DND-41 (cell line): ENCODE measurements around the gene RCAN2.

ENCODE experiments used
- ATAC-seq: fragments of 200-7000 bp; cut with Tn5 transposase; 3 replicates; pipeline ENCODE4 v1.9.1; 2021; ENCODE audit warnings: low read depth; ENCODE audit not compliant: insufficient read depth
- DNase-seq: peaks from one replicate; pipeline ENCODE4 v3.0.0-alpha.2; 2020
- H2AFZ ChIP-seq: 2 replicates; pipeline ENCODE4 v1.6.0; 2012; ENCODE audit warnings: low read depth, low read length
- H3K27ac ChIP-seq: 2 replicates; pipeline ENCODE4 v1.5.1; 2012; ENCODE audit warnings: low read length, inconsistent platforms
- H3K27me3 ChIP-seq: fragments of 200-600 bp; sonication (generic); 2 replicates; pipeline ENCODE4 v1.6.0; 2012; ENCODE audit warnings: low read length, mild to moderate bottlenecking, inconsistent platforms; ENCODE audit not compliant: insufficient read depth, poor library complexity
- H3K36me3 ChIP-seq: 2 replicates; pipeline ENCODE4 v1.5.1; 2012; ENCODE audit warnings: low read length, inconsistent platforms; ENCODE audit not compliant: insufficient read depth
- H3K4me1 ChIP-seq: 2 replicates; pipeline ENCODE4 v1.5.1; 2012; ENCODE audit warnings: mild to moderate bottlenecking, low read length; ENCODE audit not compliant: insufficient read depth
- H3K4me2 ChIP-seq: 2 replicates; pipeline ENCODE4 v1.6.0; 2012; ENCODE audit warnings: mild to moderate bottlenecking, moderate library complexity, low read length, inconsistent platforms; ENCODE audit not compliant: insufficient read depth
- H3K4me3 ChIP-seq, 2 experiments: fragments of 200-600 bp in 1 of 2; shearing (Covaris generic) in 1 of 2; 2 replicates each; pipeline ENCODE4 v1.5.1; 2012 to 2016; ENCODE audit warnings: inconsistent platforms in 2 of 2, low read length in 2 of 2, mild to moderate bottlenecking in 2 of 2, low read depth in 1 of 2, moderate library complexity in 1 of 2
- H3K79me2 ChIP-seq: 2 replicates; pipeline ENCODE4 v1.6.0; 2012; ENCODE audit warnings: low read length, inconsistent platforms; ENCODE audit not compliant: insufficient read depth
- H3K9ac ChIP-seq: 2 replicates; pipeline ENCODE4 v1.6.0; 2012; ENCODE audit warnings: low read depth, mild to moderate bottlenecking, inconsistent platforms, low read length, moderate library complexity
- H3K9me3 ChIP-seq: 2 replicates; pipeline ENCODE4 v1.5.1; 2012; ENCODE audit warnings: low read length, moderate library complexity, mild to moderate bottlenecking, inconsistent platforms; ENCODE audit not compliant: insufficient read depth, severe bottlenecking
- H4K20me1 ChIP-seq: 2 replicates; pipeline ENCODE4 v1.6.0; 2012; ENCODE audit warnings: low read length; ENCODE audit not compliant: insufficient read depth
- CTCF ChIP-seq: IDR thresholded peaks from 2 replicates; pipeline ENCODE4 v1.5.1; 2012; ENCODE audit warnings: borderline replicate concordance, low read length, moderate library complexity, mild to moderate bottlenecking; ENCODE audit not compliant: poor library complexity, severe bottlenecking; ENCODE audit errors: extremely low read depth
- EZH2 ChIP-seq: IDR thresholded peaks from 3 replicates; pipeline ENCODE4 v1.6.1; 2012; ENCODE audit warnings: borderline replicate concordance, low read depth, mild to moderate bottlenecking, moderate library complexity, low read length, inconsistent platforms; ENCODE audit not compliant: severe bottlenecking

Gene RCAN2

GRCh38 chr6:46204880-46205650 is 286.2 kb downstream of the RCAN2 start:
- ATAC-seq (no peak), DNase-seq (no peak)
- H4K20me1 ChIP-seq, result no peaks in the 10 kb centered on the region
- no peaks in the 10 kb centered on the region for H3K4me1 ChIP-seq
- H3K9me3 ChIP-seq, result no peaks in the 10 kb centered on the region
- H3K27me3 ChIP-seq, result peaks cover 3% of the 10 kb centered on the region
- no peaks in the 10 kb centered on the region for H3K79me2 ChIP-seq
- TF ChIP-seq CTCF, result no peak
- TF ChIP-seq EZH2, result no peak
- H2AFZ ChIP-seq, result no peak overlapping the region
- H3K4me3 ChIP-seq, result no peak overlapping the region
- no peak overlapping the region for H3K27ac ChIP-seq
- H3K9ac ChIP-seq, result no peak overlapping the region
- no peak overlapping the region for H3K4me2 ChIP-seq
- H3K36me3 ChIP-seq, result no peaks in the 10 kb centered on the region

DNA sequence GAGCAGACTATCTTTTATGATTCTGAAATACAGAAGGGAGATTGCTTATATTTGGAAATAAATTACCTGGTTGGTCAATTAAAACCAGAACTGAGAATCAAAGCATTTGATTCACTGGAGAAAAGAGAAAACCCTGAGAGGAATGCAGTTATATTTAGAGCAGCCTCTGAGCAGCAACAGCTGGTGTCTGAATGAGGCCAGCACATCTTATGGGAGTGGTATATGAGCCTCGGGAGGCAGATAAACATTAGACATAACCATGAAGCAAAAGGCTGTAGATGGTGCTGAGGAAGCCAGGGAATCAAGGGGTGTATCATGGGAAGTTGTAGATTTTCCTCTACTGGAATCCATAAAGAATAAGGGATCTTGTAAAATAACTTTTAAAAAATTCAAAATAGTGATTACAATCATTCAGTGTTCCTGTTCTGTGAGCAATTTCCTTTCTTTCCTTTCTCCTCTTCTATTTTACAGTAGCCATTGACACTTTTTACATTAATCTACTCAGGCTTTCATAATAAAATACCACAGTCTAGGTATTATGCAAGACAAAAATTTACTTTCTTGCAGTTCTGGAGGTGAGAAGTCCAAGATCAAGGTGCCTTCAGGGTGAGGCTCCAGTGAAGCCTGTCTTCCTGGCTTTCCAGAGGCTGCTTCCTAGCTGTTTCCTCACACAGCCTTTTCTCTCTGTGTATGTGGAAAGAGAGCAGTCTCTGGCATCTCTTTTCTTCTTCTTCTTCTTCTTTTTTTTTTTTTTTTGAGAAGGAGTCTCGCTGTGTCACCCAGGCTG is 287.7 kb downstream of the RCAN2 start:
- no peaks in the 10 kb centered on the region for H3K9me3 ChIP-seq
- H3K4me1 ChIP-seq, result no peaks in the 10 kb centered on the region
- H3K36me3 ChIP-seq, result no peaks in the 10 kb centered on the region
- no peak overlapping the region for H3K27ac ChIP-seq
- DNase-seq (no peak), ATAC-seq (no peak)
- no peak overlapping the region for H2AFZ ChIP-seq
- peaks cover 5% of the 10 kb centered on the region for H3K27me3 ChIP-seq
- H4K20me1 ChIP-seq, result no peaks in the 10 kb centered on the region
- no peak overlapping the region for H3K4me2 ChIP-seq
- H3K9ac ChIP-seq, result no peak overlapping the region
- no peaks in the 10 kb centered on the region for H3K79me2 ChIP-seq
- H3K4me3 ChIP-seq, result no peak overlapping the region
- no peak for TF ChIP-seq EZH2
- no peak for TF ChIP-seq CTCF

DNA sequence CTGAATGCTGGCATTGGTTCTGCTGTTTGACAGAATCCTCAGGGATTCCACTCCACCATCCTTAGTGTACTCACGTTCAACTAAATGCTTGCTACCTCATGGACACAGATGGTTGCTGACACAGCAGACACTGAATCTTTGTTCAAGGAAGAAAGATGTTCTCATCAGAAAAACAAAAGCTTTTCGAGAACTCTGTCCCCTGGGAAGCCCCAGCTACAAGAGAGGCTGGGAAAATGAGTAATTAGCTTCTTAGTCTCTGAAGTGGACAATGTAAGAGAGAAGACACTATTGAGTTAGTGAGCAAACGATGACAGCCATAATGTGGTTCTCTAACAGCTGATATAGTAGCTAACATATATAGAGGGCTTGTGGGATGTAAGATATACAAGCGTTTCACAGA is 289.5 kb downstream of the RCAN2 start:
- ATAC-seq (no peak), DNase-seq (no peak)
- Histone ChIP-seq H2AFZ (no peak overlapping the region), H3K9me3 (no peaks in the 10 kb centered on the region), H3K36me3 (no peaks in the 10 kb centered on the region), H3K4me3 (no peak overlapping the region), H3K79me2 (no peaks in the 10 kb centered on the region), H3K4me2 (no peak overlapping the region), H3K9ac (no peak overlapping the region), H4K20me1 (no peaks in the 10 kb centered on the region), H3K4me1 (no peaks in the 10 kb centered on the region), H3K27ac (no peak overlapping the region), H3K27me3 (peaks cover 3% of the 10 kb centered on the region)
- no peak for TF ChIP-seq EZH2

- TF ChIP-seq CTCF (no peak), EZH2 (no peak)
- Histone ChIP-seq H3K79me2 (no peaks in the 10 kb centered on the region), H4K20me1 (no peaks in the 10 kb centered on the region), H3K4me1 (no peaks in the 10 kb centered on the region), H3K9me3 (no peaks in the 10 kb centered on the region), H3K36me3 (no peaks in the 10 kb centered on the region), H3K27me3 (peaks cover 3% of the 10 kb centered on the region), H3K9ac (no peak overlapping the region), H3K4me3 (no peak overlapping the region), H3K27ac (no peak overlapping the region), H3K4me2 (no peak overlapping the region), H2AFZ (no peak overlapping the region)
- DNase-seq (no peak), ATAC-seq (no peak)
Measured at GRCh38 chr6:46199387-46199786, 291.9 kb downstream of the RCAN2 start.
